ENCODE measurements around the gene ACVR1B.

Gene ACVR1B

DNA sequence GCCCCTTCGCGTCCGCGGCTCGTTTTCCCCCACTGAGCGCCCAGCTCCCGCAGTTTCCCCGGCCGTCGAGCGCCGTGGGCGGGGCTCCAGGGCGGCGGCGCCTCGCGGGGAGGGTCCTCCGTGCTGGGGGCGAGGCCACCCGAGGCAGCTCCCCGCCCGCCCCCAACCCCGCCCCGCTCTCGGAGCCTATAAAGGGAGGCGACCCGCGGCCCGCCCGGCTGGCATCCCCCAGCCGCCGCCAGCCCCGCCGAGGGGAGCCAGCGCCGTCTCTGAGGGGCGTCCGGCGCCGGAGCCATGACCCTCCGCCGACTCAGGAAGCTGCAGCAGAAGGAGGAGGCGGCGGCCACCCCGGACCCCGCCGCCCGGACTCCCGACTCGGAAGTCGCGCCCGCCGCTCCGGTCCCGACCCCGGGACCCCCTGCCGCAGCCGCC, 55.2 kb downstream of the ACVR1B start, which contains the start of gene TAMALIN:
TAMALIN (plus strand) TSS at position 221 of the 432 bp plus-strand sequence; CDS start at position 295, 74 bp downstream.
- DNase-seq: peak in 1 of 2 experiments; percentile 18

DNA sequence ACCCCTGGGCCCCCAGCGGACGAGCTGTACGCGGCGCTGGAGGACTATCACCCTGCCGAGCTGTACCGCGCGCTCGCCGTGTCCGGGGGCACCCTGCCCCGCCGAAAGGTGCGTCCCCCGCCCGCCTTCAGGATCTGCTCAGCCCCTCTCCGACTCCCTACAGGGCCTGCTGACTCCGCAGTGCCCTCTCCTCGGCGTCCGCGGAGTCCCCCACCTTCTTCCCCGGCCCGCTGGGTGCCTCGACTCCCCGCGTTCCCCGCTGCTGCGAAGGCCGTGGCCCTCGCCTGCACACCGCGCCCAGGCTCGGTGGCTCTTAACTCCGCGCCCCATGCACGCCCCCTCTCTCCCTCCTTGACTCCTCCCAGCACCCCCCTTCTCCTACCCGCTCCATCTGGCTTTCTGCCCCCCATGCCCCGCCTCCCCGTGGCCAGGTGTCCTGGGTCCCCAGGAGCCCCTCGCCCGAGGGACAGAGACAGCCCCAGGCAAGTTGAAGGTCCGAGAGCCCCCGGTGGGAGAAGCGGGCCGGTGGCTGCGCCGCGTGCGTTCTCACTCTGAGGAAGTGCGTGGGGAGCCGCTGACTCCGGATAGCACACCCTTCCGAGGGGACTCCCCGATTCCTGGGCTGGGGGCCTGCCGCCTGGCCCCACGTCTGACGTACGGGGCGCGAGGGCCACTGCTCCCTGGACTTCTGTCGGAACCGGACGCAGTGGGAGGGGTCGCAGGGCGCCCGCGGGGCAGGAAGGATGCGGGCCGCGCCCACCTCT, 55.8 kb downstream of the ACVR1B start:
- no peak for DNase-seq

DNA sequence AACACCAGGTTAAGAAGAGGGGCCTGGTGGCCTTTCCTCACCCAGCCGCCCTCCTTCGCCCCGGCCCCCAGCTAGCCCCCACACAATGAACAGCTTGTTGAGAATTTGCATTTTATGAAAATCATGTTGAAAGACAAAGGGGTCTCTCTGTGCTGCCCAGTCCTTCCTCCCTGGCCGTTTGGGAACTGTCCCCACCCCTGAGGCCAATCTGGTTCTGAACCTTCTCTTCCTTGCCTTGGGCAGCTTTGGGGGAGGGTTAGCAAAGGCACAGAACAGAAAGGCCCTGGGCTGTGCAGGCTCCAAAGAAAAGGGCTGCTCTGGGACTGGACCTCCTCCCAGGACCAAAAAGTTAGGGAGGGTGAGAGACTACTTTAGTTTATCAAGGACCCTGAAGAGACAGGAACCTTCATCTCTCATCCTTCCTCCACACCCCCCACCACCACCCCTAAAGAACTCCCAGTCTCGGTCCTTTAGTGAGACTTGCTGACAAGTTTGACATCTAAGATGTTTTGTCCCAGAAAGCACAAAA, 56.5 kb downstream of the ACVR1B start:
- no peak for DNase-seq

DNA sequence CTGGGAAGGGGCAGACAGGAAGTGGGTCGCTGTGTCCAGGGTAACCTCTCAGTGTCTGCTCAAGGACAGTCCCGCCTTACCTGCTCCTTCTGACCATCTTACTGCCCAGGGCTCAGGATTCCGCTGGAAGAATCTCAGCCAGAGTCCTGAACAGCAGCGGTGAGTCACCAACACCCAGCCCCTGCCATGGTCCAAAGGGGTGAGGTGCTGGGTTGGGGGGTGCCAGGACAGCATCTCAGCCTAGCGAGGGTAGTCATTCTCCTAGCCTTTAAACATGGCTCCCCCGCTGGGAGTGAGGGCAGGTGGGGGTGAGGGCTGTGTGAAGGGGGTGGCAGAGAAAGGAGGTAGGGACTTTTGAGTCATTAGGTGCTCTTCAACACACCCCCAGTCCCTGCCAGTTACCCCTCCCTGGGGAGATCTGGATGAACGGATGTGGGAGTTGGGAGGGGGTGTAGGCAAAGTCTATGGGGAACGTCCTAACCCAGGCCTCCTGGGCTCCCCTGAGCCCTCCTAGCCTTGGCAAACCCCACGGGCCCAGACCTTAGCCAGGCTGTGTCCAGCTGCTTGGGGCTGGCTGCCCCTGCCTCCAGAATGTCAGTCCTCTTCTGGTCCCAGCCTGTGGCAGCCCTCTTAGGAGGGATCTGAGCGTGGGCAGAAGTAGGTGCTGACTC, 57.7 kb downstream of the ACVR1B start:
- DNase-seq: no peak

DNA sequence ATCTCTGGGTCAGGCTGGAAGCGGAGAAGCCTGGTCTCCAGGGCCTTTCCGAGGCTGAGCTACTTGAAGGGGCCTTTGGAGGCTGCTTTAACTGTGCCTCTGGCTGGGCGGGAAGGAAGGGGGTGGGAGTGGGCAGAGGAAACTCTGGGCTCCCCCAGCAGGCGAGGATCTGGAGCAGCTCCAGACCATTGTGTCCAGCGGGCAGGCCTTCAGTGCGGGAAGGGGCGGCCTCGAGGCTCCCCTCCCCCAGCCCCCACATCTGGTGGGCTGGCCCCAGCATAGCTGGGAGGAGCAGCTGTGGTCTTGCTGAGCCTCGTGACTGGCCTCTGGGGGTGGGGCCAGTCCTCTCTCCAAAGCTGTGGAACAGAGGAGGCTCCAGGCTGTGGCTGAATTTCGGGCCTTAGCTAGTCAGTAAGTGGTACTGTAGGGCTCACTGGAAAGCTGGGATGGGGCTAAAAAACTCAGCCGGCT, 58.7 kb downstream of the ACVR1B start:
- DNase-seq: no peak

DNA sequence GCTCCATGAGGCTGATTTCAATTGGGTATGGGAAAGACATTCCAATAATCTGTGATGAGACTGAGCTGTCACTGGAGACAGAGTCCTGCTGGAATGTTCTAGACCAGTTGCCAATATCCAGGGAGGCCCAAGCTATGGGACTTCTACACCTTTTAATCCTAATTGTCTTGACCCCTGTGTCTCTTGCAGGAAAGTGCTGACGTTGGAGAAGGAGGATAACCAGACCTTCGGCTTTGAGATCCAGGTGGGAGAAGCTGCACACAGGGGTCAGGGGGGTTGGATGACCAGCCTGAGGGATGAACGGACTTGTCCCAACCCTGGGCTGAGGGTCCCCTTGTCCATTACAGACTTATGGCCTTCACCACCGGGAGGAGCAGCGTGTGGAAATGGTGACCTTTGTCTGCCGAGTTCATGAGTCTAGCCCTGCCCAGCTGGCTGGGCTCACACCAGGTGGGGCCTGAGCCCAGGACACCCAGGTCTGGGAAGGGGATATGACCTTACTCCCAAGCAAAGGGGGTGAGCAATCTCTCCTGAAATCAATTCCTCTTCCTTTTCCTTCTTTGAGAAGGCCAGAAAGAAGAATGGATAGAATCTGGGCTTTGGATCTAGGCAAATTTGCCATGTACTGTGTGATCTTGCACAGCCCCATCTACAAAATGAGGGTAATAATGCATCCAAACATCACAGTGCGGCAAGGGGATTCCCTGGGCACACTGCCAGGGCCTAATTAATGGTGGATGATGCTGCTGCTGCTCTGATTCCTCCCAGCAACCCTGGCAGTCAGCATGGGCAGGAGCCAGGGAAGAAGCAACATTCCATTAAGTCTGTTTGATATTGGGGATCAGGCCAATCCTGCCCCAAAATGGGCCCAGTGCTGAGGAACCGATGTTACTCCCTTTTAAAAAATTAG, 59.4 kb downstream of the ACVR1B start:
- no peak for DNase-seq

DNA sequence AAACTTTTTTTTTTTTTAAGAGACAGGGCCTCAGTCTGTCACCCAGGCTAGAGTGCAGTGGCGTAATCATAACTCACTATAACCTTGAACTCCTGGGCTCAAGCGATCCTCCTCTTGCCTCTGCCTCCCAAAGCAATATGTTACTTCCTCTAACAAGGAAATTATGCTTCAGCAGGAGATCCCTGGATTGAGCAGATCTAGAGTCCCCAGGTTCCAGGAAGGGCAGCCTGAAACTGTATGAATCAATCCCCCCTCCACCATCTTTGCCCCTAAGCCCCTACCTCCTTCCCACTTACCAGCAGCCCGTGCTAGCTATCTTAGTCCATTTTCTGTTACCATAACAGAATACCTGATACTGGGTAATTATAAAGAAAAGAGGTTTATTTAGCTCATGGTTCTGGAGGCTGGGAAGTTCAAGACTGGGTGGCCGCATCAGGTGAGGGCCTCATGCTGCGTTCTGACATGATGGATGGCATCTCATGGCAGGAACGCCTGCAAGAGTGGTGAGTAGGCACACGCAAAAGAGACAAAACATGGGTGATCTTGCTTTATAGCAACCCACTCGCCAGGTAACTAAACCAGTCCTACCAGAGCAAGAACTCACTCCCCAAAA, 60.2 kb downstream of the ACVR1B start:
- no peak for DNase-seq

DNA sequence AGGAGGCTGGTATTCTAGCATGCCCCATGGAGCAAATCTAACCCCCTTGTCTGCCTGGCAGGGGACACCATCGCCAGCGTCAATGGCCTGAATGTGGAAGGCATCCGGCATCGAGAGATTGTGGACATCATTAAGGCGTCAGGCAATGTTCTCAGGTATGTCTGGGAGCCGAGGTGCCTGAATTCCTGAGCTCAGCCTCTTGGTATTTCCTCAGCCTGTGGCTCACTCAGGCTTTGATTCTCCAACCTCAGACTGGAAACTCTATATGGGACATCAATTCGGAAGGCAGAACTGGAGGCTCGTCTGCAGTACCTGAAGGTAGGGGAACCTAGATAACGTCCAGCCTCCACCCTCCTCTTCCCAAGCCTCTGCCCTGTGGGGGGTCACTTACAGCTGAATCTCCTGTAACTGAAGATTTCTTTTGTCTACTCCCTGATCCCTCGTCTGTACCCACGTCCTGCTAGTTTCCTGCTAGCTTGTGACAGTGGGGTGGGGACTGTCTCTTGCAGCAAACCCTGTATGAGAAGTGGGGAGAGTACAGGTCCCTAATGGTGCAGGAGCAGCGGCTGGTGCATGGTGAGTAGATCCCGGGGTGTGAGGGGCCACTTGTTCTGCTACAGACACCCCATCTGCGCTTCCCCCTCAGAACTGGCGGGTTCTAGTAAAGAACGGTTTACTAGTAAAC, 62.3 kb downstream of the ACVR1B start:
- no peak for DNase-seq

DNA sequence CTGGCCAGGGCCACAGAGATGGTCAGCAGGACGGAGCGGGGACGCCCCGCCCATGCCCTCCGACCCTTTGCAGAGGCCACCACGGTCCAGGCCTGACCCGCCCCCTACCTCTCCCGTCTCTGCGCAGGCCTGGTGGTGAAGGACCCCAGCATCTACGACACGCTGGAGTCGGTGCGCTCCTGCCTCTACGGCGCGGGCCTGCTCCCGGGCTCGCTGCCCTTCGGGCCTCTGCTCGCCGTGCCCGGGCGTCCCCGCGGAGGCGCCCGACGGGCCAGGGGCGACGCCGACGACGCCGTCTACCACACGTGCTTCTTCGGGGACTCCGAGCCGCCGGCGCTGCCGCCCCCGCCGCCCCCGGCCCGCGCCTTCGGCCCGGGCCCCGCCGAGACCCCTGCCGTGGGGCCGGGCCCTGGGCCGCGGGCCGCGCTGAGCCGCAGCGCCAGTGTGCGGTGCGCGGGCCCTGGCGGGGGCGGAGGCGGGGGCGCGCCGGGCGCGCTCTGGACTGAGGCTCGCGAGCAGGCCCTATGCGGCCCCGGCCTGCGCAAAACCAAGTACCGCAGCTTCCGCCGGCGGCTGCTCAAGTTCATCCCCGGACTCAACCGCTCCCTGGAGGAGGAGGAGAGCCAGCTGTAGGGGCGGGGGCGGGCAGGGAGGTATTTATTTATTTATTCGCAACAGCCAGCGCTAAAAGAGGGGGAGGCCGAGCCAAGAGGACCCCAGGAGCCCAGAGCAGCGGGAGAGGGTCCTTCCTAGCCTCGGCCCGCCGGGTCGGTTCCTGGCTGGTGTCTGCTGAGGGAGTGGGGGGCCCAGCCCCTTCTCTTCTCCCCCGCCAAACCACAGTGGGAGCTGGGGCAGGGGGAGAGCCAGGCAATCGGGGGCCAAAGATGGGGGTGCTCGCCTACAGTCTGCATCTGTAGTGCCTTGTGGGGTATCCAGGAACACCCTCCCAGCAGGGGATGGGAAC, 63.4 kb downstream of the ACVR1B start:
- no peak for DNase-seq

DNA sequence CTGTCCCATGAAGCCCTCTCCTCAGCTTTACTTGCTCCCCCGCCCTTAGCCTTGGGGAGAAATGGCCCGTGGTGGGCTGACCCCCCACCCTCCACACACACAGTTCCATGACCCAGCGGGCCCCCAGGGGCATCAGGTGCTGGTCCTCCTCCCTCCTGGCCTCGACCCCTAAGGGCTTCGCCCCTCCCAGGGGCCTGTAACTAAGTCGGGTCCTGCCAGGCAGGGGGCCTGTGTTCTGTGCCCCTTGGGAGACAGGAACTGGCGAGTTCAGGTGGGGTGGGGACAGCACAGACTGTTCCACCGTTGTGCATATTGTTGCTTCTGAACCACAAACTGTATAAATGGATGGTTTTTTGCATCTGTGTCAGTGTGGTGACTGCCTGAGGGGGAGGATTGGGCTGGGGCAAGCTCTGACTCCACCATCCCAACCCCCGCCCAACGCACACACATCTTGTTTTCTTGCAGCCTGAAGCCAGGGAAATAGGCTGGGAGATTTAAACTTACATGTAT, 64.1 kb downstream of the ACVR1B start:
- DNase-seq: no peak

DNA sequence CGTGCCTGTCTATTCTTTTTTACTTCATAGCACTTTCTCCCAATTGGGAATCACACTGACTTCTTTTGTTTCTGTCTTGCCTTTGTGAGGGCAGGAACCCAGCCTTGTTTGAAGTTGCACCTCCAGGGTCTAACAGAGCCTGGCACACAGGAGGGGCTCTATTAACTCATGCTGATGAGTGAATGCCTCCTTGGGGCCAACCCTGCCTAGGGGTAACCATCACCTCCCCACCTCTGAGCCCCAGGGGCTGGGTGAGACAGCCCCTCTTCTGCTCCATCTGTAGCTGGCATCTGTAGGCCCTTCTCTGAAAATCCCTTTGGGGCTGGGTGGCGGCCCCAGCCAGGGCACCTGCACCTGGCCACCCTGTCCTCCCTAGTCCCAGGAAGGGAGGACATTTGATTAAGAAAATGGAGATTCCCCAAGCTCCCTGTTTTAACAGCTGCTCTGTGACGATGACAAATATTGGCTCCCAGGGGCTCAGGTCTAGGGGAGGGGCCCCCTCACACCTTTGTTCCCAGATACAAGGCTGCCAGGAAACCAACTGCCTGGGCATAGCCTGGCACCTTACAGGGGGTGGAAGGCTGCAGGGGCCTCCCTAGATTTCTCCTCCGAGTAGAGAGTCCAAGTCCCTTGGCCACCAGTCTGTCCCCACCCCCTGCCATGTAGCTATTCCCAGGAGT, 67.1 kb downstream of the ACVR1B start:
- DNase-seq: no peak

DNA sequence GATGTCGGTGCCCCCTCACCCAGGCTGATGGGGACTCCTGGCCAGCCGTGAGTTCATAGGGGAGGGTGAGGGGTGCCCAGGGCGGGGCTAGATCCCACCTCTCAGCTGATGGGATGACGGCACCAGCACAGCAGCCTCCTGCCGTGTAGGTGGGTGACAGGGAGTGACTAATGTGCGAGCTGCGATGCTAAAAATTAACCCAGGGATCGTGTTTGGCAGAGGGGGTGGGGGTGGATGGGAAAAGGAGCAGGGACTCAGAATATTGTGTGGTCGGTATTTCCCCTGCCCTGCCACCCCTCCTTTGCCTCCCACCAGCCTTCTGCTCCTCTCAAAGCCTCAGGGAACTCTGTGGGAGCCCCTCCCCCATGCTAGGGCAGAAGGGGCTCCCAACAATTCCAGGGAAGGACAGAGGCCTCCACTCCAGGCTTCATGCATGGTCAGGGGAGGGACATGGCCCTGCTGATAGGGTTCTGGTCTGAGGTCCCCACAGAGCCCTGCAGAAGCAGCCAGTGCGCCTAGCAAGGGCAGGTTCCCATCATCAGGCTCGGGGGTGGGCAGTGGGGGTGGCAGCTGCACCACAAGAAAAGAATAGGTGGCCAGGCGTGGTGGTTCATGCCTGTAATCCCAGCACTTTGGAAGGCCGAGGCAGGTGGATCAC, 67.7 kb downstream of the ACVR1B start:
- DNase-seq: no peak

DNA sequence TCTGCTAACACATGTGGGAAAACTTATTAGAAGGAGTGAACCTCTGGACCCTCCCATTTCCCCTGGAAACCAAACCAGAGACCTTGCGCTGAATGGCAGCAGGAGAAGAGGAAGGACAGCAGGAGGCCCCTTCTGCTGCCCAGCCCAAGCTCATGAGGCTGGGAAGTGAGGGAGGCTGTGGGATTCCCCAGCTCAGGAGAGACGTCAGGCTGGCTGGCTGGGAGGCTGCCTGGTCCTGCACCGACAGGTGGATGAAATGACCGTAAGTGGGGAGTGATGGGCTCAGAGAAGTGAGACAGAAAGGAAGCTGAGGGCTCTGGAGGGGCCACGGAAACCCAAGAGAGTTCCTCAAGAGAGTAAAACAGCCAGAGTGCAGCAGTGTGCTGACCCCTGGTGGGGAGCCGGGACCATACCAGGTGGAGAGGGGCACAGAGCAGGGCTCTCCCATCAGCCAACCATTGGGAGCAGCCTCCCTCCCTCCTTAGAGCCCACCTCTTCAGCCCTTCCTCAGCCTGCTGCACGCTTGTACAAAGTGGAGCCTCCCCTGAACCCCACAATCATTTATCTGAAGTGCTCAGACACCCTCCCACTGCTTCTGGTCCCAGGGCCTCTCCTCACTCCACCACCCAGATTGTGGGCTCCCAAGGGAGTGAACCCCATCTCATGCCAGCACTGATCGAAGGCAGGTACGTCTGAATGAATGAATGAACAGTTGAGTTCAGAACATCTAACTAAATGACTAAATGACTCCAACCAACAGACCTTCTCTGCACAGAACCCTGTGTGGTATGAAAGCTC, 69.2 kb downstream of the ACVR1B start:
- peak in 1 of 2 experiments; percentile 26 for DNase-seq

DNA sequence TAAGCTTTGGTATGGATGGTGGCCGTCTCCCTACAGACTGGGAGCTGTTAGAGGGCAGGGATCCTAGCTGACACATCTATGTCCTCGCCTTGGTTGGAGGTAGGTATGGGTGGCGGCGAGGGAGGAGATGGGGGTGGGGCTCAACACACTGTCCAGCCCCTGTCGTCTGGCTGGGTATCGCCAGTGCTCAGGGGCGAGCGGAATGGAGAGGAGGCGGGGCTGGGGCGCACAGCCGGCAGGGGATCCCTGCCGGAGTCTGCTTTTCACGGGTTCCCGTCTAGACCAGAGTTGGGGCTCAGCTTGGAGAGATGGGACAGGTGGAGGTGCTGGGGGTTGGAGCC, 71.3 kb downstream of the ACVR1B start:
- DNase-seq: no peak

DNA sequence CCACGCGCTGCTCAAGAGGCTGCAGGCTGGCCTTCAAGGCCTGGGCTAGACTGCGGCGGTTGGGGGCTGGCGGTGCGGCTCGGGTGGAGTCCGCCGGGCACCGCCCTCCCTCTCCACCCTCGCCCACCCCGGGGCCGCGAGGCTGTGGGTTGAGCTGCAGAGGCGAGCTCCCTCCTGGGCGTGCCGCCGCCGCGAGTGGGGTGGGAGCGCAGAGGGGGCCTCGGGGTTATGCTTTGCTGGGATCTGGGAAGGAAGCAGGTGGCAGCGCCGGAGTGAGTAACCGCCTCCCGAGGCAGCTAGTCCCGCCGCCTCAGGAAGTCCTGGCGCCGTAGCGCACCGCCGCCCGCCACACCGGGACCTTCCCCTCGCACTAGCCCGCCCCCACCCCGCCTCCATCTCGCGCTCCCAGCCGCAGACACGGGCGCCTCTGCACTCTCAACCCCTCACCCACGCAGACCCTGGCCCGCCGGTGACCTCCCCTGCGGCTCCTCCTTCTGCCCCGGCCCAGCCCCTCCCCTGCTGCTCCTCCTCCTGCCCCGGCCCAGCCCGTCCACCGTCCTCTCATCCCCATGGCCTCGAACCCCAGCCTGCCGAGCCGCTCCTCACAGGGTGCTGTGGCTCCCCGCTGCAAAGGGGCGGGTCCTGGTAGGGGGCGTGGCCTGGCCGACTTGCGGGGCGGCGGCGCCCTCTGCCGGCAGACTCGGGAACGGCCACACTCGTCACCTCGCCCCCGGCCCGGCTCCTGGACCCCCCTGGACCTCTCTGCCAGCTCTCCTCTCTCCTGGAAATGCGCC, 71.9 kb downstream of the ACVR1B start:
- peak; percentile 39 to 78 for DNase-seq

DNA sequence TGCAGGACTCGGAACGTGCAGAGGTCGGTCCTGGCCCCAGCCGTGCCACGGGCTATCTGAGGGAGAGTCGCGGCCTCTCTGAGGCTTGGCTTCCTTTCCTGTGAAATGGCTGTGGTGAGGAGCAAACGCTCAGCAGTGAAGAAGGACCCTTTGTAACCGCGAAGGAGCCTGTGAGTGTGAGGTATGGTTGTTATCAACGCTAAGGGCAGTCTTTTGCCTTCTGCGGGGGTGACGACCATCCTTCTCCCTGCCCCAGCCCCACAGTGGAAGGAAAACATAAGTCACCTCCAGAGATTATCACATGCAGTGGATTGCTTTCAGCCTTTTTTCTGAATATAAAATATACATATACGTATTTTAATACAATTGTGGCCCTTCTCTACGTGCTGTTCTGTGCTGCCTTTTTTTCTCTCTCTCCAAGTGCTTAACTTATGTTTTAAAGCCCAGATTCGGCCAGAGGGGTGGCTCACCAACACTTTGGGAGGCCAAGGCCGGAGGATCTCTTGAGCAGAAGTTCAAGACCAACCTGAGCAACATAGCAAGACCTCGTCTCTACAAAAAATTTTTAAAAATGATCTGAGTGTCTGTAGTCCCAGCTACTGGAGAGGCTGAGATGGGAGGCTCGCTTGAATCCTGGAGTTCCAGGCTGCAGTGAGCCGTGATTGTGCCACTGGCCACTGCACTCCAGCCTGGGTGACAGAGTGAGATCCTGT, 72.6 kb downstream of the ACVR1B start:
- no peak for DNase-seq

DNA sequence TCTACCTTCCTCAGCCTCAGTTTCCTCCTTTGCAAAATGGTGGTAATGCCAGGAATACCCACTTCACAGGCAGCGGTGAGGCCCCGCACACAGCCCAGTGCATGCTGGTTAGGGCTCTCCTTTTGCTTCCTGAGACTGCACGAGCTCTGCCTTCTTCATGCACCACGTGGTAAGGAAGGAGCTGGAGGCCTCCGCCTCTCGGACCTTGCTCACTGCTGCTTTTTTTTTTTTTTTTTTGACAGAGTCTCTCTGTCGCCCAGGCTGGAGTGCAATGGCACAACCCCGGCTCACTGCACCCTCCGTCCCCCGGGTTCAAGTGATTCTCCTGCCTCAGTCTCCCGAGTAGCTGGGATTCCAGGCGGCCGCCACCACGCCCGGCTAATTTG, 73.3 kb downstream of the ACVR1B start:
- DNase-seq: no peak

Measured in NCI-H187 (cell line).